HepG2 (cell line): ENCODE results near the gene CCSER1. TPM values are rescaled to one million over a fixed set of nuclear protein-coding genes. Genes with fewer than 3 reads are reported as not detected.

ENCODE experiments used
- AKNA ChIP-seq: sonication (generic); formaldehyde crosslinking; IDR thresholded peaks from 2 replicates; pipeline ENCODE4 v1.4.0; 2020; ENCODE audit warnings: missing genetic modification reagents, borderline replicate concordance
- DZIP1 ChIP-seq: sonication (generic); formaldehyde crosslinking; IDR thresholded peaks from 2 replicates; pipeline ENCODE4 v1.5.0; 2020; ENCODE audit warnings: mild to moderate bottlenecking, missing genetic modification reagents
- GATA4 ChIP-seq: sonication (generic); IDR thresholded peaks from 2 replicates; pipeline ENCODE4 v1.6.1; 2016; ENCODE audit warnings: antibody characterized with exemption, low read depth, borderline replicate concordance
- HHEX ChIP-seq: IDR thresholded peaks from 2 replicates; pipeline ENCODE4 v1.6.1; 2016; ENCODE audit warnings: control low read depth
- NAIF1 ChIP-seq: sonication (generic); formaldehyde crosslinking; IDR thresholded peaks from 2 replicates; pipeline ENCODE4 v1.5.0; 2020; ENCODE audit warnings: mild to moderate bottlenecking, missing genetic modification reagents, borderline replicate concordance
- POLR2G ChIP-seq: fragments of 200-400 bp; formaldehyde crosslinking; IDR thresholded peaks from 2 replicates; pipeline ENCODE4 v1.6.1; 2018; ENCODE audit warnings: mild to moderate bottlenecking, low read depth, low read length, moderate library complexity
- ZNF18 ChIP-seq: sonication (generic); formaldehyde crosslinking; IDR thresholded peaks from 2 replicates; pipeline ENCODE4 v1.8.0; 2022; ENCODE audit warnings: mild to moderate bottlenecking, missing genetic modification reagents; ENCODE audit not compliant: insufficient replicate concordance
- ZNF7 ChIP-seq: IDR thresholded peaks from 2 replicates; pipeline ENCODE4 v1.6.1; 2016; ENCODE audit warnings: missing biosample characterization, missing genetic modification reagents
- polyA plus RNA-seq, 8 experiments: library from polyadenylated mRNA; depleted of rRNA in 3 of 8; stranded (reverse) in 7 of 8; unstranded in 1 of 8; fragments of >200 nt; fragmentation: Illumina TruSeq in 4 of 8; extraction: Trizol in 4 of 8; gene quantifications; 2 replicates each; pipeline versions ENCODE4 v1.2.1 to v1.2.3, GENCODE V29; 2011 to 2016; ENCODE audit warnings: low read depth in 4 of 8, missing spikeins in 1 of 8, mixed read lengths in 1 of 8; ENCODE audit not compliant: insufficient read depth in 1 of 8
- total RNA-seq, 5 experiments: library from RNA; depleted of rRNA; stranded (reverse); fragments of >200 nt; fragmentation: Illumina TruSeq; extraction: Trizol; gene quantifications; 2 replicates each; pipeline ENCODE4 v1.2.3, GENCODE V29; 2016; ENCODE audit warnings: low read depth in 1 of 5

Gene CCSER1
- total and polyA plus RNA-seq, 2 of the 13 experiments (the other 11 are each of a cell fraction or from before 2014, with no cell fraction given), result not detected

- TF ChIP-seq ZNF18 (no peak), GATA4 (no peak), ZNF7 (CRISPR knock-in tag) (no peak), DZIP1 (CRISPR knock-in tag) (no peak), HHEX (CRISPR knock-in tag) (no peak), NAIF1 (CRISPR knock-in tag) (no peak), AKNA (CRISPR knock-in tag) (no peak), POLR2G (no peak)
Observed at GRCh38 chr4:90825849-90826248, 698.7 kb downstream of the CCSER1 start (continued).
